Measurements from ENCODE around the gene GRIPAP1.

GRIPAP1 gene, protein sequence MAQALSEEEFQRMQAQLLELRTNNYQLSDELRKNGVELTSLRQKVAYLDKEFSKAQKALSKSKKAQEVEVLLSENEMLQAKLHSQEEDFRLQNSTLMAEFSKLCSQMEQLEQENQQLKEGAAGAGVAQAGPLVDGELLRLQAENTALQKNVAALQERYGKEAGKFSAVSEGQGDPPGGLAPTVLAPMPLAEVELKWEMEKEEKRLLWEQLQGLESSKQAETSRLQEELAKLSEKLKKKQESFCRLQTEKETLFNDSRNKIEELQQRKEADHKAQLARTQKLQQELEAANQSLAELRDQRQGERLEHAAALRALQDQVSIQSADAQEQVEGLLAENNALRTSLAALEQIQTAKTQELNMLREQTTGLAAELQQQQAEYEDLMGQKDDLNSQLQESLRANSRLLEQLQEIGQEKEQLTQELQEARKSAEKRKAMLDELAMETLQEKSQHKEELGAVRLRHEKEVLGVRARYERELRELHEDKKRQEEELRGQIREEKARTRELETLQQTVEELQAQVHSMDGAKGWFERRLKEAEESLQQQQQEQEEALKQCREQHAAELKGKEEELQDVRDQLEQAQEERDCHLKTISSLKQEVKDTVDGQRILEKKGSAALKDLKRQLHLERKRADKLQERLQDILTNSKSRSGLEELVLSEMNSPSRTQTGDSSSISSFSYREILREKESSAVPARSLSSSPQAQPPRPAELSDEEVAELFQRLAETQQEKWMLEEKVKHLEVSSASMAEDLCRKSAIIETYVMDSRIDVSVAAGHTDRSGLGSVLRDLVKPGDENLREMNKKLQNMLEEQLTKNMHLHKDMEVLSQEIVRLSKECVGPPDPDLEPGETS

GRCh38 chrX:49002091-49002935 is at the start of gene GRIPAP1:
TSS of gene GRIPAP1 (minus strand) at chrX:49002264. CDS start at chrX:49002229, 35 bp downstream.
- peak; percentile 51 for DNase-seq

GRCh38 chrX:49043987-49044281 is 41.9 kb upstream of the GRIPAP1 start:
- DNase-seq: no peak

DNA sequence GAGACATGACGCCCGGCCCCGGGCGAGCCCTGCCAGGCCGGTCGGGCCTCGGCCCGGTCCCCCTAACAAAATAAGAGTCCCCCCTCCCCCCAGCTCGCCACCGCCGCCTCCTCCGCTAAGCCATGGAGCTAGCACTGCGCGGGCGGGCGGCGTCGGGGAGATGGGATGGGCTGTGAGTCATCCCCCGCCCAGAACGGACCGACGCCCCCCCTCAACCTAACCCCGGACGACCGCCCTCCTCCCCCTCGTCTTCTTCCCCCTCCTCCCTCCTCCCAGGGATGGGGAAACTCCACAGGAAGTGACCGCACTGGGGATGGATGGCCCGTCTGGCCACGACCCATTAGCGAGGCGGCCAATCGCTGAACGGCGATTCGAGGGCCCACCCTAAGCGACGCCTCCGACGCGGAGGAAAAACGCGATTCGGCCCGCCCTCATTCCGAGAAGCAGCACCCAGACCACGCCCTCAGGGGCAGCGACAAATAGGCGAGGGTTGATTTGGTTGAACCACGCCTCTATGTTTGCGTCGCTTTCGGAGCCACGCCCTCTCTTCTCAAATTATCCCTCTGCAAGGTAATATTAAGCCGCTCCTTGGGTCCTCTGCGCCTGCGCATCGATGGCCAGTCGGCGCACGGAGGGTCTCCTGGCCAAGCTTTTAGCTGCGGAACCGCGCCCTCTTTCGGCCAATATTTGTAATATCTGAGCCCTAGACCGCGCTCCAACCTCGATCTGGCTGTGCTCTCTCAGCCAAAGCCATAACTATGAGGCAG is 41.3 kb upstream of the GRIPAP1 start, which contains the start of gene TFE3:
TFE3 (minus strand) TSS at position 138 of the 767 bp plus-strand sequence; CDS start at position 7, 131 bp downstream.
- peak; percentile 87 for DNase-seq

- DNase-seq: no peak
Observed at GRCh38 chrX:49042581-49043219, 40.6 kb upstream of the GRIPAP1 start.

DNA sequence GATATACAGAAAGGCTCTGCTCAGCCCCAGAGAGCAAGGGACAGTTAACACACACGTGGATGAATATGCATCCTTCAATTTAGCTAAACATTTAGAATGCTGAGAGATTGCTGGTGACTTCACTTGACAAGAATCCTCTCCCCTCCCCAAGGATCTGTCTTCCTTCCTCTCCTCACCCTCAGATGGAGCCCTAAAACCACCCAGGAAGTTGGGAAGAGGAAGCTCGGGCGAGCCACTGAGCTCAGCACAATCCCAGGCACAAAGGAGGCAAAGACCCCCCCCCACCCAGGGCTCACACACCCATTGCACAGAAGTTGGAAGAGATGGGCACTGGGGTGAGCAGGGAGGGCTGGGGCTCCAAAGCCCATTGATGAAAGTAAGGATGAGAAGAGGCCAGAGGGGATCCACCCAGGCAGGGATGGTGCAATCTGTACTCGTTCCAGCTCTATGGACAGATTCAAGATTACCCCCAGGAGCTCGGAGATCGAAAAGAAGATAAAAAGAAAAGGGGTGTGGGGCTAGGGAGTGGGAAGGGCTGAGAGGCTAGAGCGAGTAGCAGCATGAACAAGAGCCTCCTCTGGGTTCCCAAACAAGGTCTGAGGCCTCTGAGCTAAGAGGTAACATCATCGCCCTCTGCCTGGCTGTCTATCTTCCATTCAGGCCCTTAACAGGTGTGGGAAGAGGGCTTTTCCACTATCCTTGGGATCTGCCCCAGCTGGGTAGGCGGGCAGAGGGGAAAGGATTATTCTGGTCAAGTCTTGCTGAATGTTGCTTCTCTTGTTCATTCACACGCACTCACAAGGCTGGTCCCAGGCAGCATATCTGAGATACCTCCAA is 39.9 kb upstream of the GRIPAP1 start:
- DNase-seq: no peak

DNA sequence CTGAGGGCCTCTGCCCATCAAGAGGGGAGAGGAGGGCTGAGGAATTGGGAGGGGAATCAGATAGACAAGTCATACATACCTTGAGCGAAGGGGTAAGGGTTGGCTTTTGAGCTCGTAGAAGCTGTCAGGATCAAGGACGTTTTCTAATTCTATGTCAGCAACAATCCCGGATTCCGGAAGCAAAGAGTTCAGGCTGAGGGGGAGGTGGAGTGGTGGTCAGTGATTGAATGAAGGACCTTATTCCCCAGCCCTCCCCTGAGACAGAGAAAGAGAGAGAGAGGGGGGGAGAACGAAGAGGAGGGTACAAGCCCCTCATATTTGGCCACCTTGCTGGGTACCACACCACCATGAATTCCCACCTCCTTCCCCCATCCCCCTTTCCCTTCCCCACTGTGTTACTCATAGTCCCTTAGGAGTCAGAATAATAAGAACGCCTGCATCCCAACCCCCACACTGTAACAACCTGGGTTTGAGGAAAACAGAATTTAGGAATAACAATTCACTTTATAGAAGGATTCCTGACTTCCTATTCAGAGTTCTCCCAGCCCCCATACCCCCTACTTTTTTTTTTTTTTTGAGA is 38.4 kb upstream of the GRIPAP1 start:
- no peak for DNase-seq

DNA sequence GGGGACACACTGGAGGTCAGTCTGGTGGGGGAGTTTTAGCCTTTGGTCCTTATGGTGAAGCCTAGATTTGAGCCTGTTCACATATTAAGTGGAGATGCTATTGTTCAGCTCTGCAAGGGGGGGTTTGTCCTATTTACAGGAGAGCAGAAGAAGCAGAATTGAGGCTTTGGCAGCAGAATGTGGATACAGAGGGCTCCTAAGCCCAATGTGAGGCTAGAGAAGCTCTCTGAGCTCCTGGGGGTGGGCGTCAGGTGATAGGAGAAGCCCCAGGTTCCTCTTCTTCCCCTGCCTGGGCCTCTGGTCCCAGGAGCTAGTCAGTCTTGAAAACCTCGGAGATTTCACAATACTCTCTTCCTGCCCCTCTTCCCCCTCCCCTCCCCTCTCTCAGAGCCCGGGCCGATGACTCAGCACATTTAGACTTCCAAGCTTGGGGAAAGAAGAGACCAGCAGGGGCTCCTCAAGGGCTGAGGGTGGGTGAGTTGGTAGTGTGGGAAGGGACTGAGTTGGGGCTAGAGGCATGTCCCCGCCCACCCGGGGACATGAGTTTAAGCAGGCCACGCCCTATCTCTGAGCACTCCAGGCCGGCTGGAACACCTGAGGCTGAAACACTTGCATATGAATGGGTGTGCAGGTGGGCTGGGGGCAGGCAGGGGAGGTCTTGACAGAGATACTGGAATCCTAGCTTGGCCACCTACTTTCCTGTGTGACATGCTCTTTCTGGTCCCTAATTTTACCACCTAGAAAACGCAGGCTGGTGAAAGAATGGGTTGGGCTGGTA is 37.7 kb upstream of the GRIPAP1 start:
- peak; percentile 53 for DNase-seq

- DNase-seq: no peak
Observed at GRCh38 chrX:49037883-49038475, 35.9 kb upstream of the GRIPAP1 start.

- no peak for DNase-seq
Observed at GRCh38 chrX:49030283-49030682, 28.2 kb upstream of the GRIPAP1 start.

DNA sequence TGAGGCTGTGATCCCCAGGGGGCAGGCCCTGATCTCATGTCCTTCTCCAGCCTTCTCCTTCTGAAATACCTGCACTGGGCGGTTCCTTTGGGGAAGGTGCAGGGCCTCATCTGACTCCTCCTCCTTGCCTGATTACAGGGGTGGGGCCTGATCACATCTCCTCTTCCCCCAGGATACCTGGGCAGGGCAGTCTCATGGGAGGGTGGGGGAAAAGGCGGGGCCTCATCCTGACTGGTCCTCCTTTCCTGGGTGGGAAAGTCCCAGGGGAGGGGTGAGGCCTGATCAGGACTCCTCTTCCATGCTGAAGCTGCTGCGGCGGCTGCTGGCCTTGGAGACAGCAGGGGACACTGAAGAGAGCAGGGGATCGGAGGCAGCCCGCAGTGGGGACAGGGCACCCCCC is 27.8 kb upstream of the GRIPAP1 start:
- DNase-seq: no peak

DNA sequence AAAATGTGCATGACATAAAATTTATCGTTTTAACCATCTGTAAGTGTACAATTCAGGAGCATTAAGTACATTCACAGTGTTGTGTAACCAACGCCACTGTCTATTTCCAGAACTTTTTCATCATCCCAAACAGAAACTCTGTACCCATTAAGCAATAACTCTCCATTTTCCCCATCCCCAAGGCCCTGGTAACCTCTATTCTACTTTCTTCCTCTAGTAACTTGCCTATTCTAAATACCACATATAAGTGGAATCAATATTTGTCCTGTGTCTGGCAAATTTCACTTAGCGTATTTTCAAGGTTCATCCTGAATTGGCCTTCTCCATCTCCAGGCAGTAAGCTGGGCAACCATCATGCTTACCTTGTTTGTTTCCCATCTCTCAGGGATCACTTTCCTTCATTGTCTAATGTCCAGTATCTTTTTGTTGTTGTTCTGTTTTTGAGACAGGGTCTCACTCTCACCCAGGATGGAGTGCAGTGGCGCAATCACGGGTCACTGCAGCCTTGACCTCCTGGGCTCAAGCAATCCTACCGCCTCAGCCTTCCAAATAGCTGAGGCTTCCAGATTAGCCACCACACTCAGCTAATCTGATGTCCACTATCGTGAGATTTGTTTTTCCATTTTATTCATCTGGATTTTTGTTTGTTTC is 17.7 kb upstream of the GRIPAP1 start:
- DNase-seq: no peak

GRCh38 chrX:49019050-49019449 is 17.0 kb upstream of the GRIPAP1 start:
- no peak for DNase-seq

- no peak for DNase-seq
Observed at GRCh38 chrX:49003696-49004095, 1.6 kb upstream of the GRIPAP1 start.

- peak; percentile 11 for DNase-seq
Observed at GRCh38 chrX:49001521-49002090, 458 bp downstream of the GRIPAP1 start.

DNA sequence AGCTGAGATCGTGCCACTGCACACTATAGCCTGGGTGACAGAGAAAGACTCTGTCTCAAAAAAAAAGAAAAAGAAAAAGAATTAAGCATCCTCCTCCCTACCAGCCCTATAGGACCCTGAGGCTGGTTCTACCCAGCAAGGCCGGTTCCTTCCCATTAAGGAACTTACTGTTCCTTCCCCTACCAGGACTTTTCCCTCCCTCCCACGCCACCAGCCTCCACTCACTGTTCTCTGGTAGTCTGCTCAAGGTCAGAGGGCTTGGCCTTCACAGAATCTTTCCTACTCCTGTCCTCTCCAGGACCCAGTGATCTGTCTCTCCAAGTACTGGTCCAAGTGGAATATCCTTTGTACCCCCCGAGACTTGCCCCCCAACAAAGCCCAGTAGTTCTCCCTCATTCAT is 1.4 kb downstream of the GRIPAP1 start:
- DNase-seq: no peak

- DNase-seq: no peak
Observed at GRCh38 chrX:48999030-48999429, 3.0 kb downstream of the GRIPAP1 start.

GRCh38 chrX:48998391-48998790 is 3.7 kb downstream of the GRIPAP1 start:
- no peak for DNase-seq

- DNase-seq: no peak
Observed at GRCh38 chrX:48997865-48998264, 4.2 kb downstream of the GRIPAP1 start.
